H1 (cell line): ENCODE results near the gene ZNF106. TPM values are rescaled to one million over a fixed set of nuclear protein-coding genes. Genes with fewer than 3 reads are reported as not detected.

Experiments used
- BRCA1 ChIP-seq: IDR thresholded peaks from 2 replicates; pipeline ENCODE4 v1.6.1; 2012; ENCODE audit warnings: low read depth, low read length, improper control_type of control experiment
- CBX5 ChIP-seq: fragments of 300-800, 300-1000 bp; sonication (generic); IDR thresholded peaks from 2 replicates; pipeline ENCODE4 v1.7.1; 2016; ENCODE audit warnings: antibody characterized with exemption, low read length, low read depth
- CBX8 ChIP-seq: fragments of 300-800, 300-1000 bp; sonication (generic); IDR thresholded peaks from 2 replicates; pipeline ENCODE4 v1.7.1; 2016; ENCODE audit warnings: low read depth, low read length, borderline replicate concordance
- EZH2 ChIP-seq: fragments of 200-600 bp; sonication (generic); IDR thresholded peaks from 2 replicates; pipeline ENCODE4 v1.7.1; 2012; ENCODE audit warnings: low read depth, mild to moderate bottlenecking, moderate library complexity, low read length, inconsistent platforms; ENCODE audit not compliant: severe bottlenecking
- JUN ChIP-seq: IDR thresholded peaks from 2 replicates; pipeline ENCODE4 v1.6.1; 2011; ENCODE audit warnings: low read depth, mild to moderate bottlenecking, improper control_type of control experiment, low read length
- KDM1A ChIP-seq: fragments of 200-600, 300-600 bp; sonication (generic); IDR thresholded peaks from 2 replicates; pipeline ENCODE4 v1.7.1; 2016; ENCODE audit warnings: mild to moderate bottlenecking, low read length, borderline replicate concordance
- PHF8 ChIP-seq: fragments of 200-600 bp; sonication (generic); conservative IDR thresholded peaks from 2 replicates; pipeline ENCODE4 v1.7.1; 2012; ENCODE audit warnings: low read depth, mild to moderate bottlenecking, inconsistent platforms, low read length, moderate library complexity
- POLR2AphosphoS5 ChIP-seq: IDR thresholded peaks from 2 replicates; pipeline ENCODE4 v1.6.1; 2011; ENCODE audit warnings: low read depth, low read length
- RBBP5 ChIP-seq: IDR thresholded peaks from 2 replicates; pipeline ENCODE4 v1.7.1; 2012; ENCODE audit warnings: low read depth, mild to moderate bottlenecking, inconsistent platforms, low read length, moderate library complexity, borderline replicate concordance
- RXRA ChIP-seq: IDR thresholded peaks from 2 replicates; pipeline ENCODE4 v1.6.1; 2011; ENCODE audit warnings: low read depth, mild to moderate bottlenecking, low read length, moderate library complexity; ENCODE audit not compliant: insufficient read depth
- TBP ChIP-seq: IDR thresholded peaks from 2 replicates; pipeline ENCODE4 v1.6.1; 2011; ENCODE audit warnings: low read depth, low read length, improper control_type of control experiment
- polyA plus RNA-seq, 7 experiments: library from polyadenylated mRNA; depleted of rRNA in 3 of 7; stranded (reverse) in 5 of 7; unstranded in 2 of 7; fragments of >200 nt in 5 of 7; fragments of 200-250 nt in 2 of 7; gene quantifications; 1 replicate in 5 of 7; 2 replicates in 1 of 7; 4 replicates in 1 of 7; pipeline versions ENCODE4 v1.2.1 to v1.2.3, GENCODE V29; 2011 to 2013; ENCODE audit warnings: missing spikeins in 2 of 7, mixed read lengths in 2 of 7
- total RNA-seq: library from RNA; stranded (reverse); fragmentation: NEBNext Ultra II Directional; extraction: Animal tissue kit (Norgen Biotek cat#: 25700); gene quantifications from 2 replicates; pipeline ENCODE4 v1.2.1, GENCODE V29; 2021
- TF ChIP-seq, protein P1 (sequence below): fragments of 300-600 bp; sonication (generic); IDR thresholded peaks from 2 replicates; pipeline ENCODE4 v1.7.1; 2012; ENCODE audit warnings: low read length, moderate library complexity, mild to moderate bottlenecking, inconsistent platforms; ENCODE audit not compliant: insufficient replicate concordance

The ZNF106 gene
- total and polyA plus RNA-seq, 2 of the 8 experiments (the other 6 are each of a cell fraction or from before 2014, with no cell fraction given) = 18.2 to 62.0 TPM

GRCh38 chr15:42363487-42363886, 127.5 kb downstream of the ZNF106 start (continued):
- TF ChIP-seq, protein P1, sequence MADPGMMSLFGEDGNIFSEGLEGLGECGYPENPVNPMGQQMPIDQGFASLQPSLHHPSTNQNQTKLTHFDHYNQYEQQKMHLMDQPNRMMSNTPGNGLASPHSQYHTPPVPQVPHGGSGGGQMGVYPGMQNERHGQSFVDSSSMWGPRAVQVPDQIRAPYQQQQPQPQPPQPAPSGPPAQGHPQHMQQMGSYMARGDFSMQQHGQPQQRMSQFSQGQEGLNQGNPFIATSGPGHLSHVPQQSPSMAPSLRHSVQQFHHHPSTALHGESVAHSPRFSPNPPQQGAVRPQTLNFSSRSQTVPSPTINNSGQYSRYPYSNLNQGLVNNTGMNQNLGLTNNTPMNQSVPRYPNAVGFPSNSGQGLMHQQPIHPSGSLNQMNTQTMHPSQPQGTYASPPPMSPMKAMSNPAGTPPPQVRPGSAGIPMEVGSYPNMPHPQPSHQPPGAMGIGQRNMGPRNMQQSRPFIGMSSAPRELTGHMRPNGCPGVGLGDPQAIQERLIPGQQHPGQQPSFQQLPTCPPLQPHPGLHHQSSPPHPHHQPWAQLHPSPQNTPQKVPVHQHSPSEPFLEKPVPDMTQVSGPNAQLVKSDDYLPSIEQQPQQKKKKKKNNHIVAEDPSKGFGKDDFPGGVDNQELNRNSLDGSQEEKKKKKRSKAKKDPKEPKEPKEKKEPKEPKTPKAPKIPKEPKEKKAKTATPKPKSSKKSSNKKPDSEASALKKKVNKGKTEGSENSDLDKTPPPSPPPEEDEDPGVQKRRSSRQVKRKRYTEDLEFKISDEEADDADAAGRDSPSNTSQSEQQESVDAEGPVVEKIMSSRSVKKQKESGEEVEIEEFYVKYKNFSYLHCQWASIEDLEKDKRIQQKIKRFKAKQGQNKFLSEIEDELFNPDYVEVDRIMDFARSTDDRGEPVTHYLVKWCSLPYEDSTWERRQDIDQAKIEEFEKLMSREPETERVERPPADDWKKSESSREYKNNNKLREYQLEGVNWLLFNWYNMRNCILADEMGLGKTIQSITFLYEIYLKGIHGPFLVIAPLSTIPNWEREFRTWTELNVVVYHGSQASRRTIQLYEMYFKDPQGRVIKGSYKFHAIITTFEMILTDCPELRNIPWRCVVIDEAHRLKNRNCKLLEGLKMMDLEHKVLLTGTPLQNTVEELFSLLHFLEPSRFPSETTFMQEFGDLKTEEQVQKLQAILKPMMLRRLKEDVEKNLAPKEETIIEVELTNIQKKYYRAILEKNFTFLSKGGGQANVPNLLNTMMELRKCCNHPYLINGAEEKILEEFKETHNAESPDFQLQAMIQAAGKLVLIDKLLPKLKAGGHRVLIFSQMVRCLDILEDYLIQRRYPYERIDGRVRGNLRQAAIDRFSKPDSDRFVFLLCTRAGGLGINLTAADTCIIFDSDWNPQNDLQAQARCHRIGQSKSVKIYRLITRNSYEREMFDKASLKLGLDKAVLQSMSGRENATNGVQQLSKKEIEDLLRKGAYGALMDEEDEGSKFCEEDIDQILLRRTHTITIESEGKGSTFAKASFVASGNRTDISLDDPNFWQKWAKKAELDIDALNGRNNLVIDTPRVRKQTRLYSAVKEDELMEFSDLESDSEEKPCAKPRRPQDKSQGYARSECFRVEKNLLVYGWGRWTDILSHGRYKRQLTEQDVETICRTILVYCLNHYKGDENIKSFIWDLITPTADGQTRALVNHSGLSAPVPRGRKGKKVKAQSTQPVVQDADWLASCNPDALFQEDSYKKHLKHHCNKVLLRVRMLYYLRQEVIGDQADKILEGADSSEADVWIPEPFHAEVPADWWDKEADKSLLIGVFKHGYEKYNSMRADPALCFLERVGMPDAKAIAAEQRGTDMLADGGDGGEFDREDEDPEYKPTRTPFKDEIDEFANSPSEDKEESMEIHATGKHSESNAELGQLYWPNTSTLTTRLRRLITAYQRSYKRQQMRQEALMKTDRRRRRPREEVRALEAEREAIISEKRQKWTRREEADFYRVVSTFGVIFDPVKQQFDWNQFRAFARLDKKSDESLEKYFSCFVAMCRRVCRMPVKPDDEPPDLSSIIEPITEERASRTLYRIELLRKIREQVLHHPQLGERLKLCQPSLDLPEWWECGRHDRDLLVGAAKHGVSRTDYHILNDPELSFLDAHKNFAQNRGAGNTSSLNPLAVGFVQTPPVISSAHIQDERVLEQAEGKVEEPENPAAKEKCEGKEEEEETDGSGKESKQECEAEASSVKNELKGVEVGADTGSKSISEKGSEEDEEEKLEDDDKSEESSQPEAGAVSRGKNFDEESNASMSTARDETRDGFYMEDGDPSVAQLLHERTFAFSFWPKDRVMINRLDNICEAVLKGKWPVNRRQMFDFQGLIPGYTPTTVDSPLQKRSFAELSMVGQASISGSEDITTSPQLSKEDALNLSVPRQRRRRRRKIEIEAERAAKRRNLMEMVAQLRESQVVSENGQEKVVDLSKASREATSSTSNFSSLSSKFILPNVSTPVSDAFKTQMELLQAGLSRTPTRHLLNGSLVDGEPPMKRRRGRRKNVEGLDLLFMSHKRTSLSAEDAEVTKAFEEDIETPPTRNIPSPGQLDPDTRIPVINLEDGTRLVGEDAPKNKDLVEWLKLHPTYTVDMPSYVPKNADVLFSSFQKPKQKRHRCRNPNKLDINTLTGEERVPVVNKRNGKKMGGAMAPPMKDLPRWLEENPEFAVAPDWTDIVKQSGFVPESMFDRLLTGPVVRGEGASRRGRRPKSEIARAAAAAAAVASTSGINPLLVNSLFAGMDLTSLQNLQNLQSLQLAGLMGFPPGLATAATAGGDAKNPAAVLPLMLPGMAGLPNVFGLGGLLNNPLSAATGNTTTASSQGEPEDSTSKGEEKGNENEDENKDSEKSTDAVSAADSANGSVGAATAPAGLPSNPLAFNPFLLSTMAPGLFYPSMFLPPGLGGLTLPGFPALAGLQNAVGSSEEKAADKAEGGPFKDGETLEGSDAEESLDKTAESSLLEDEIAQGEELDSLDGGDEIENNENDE = no peak
- TF ChIP-seq BRCA1 = peak; percentile 87
- no peak for TF ChIP-seq CBX8
- no peak for TF ChIP-seq RBBP5
- no peak for TF ChIP-seq POLR2AphosphoS5
- TF ChIP-seq JUN = no peak
- no peak for TF ChIP-seq EZH2
- TF ChIP-seq CBX5 = no peak
- TF ChIP-seq TBP = no peak
- no peak for TF ChIP-seq KDM1A
- TF ChIP-seq PHF8 = no peak
- TF ChIP-seq RXRA = no peak
